Measurements from ENCODE around the gene CSE1L.

DNA sequence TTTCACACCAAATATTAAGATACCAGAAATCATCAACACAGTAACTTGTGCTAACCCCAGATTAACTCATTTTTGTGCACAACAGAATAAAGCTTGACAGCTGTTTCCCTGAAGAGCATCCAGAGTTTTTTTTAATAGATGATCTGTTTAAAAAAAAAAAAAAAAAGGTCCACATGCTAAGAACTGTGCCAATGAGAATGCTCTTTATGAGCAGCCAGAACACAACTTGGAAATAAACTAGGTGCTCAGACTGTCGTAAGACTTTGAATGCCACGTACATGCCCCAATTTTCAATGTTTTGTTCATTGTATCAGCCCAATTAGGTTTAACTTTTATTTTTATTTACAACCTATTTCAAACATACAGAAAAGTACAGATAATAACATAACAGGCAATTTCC lies 94.7 kb downstream of the CSE1L start:
- TF ChIP-seq, protein P1, sequence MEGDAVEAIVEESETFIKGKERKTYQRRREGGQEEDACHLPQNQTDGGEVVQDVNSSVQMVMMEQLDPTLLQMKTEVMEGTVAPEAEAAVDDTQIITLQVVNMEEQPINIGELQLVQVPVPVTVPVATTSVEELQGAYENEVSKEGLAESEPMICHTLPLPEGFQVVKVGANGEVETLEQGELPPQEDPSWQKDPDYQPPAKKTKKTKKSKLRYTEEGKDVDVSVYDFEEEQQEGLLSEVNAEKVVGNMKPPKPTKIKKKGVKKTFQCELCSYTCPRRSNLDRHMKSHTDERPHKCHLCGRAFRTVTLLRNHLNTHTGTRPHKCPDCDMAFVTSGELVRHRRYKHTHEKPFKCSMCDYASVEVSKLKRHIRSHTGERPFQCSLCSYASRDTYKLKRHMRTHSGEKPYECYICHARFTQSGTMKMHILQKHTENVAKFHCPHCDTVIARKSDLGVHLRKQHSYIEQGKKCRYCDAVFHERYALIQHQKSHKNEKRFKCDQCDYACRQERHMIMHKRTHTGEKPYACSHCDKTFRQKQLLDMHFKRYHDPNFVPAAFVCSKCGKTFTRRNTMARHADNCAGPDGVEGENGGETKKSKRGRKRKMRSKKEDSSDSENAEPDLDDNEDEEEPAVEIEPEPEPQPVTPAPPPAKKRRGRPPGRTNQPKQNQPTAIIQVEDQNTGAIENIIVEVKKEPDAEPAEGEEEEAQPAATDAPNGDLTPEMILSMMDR (IDR thresholded peaks at IDR 0.05): no peak
- TF ChIP-seq POLR2A (IDR thresholded peaks at IDR 0.05): no peak

Data from testis (tissue), 2 donors.